Osteoblast (primary cell): ENCODE data around the gene PIK3R5. TPM values are rescaled to one million over a fixed set of nuclear protein-coding genes. Genes with fewer than 3 reads are reported as not detected.
"Not testable (repeated sequence)": the region's sequence is repeated elsewhere in the genome, so short reads cannot be mapped to it uniquely, and the experiment has no call there.

Source experiments
- DNase-seq: peaks from one replicate; pipeline ENCODE4 v3.0.0; 2011; ENCODE audit warnings: low spot score, mixed read lengths; ENCODE audit not compliant: insufficient read length; ENCODE audit errors: missing footprints
- H2AFZ ChIP-seq: 2 replicates; pipeline ENCODE4 v1.6.0; 2011; ENCODE audit warnings: mild to moderate bottlenecking, low read length
- H3K27ac ChIP-seq: 2 replicates; pipeline ENCODE4 v1.5.1; 2011; ENCODE audit warnings: mild to moderate bottlenecking, low read depth, low read length, moderate library complexity
- H3K27me3 ChIP-seq: 2 replicates; pipeline ENCODE4 v1.6.0; 2012; ENCODE audit warnings: mild to moderate bottlenecking, control low read depth, inconsistent platforms, low read length, moderate library complexity; ENCODE audit not compliant: insufficient read depth
- H3K36me3 ChIP-seq: 2 replicates; pipeline ENCODE4 v1.5.1; 2011; ENCODE audit warnings: mild to moderate bottlenecking, low read length, control low read depth, moderate library complexity; ENCODE audit not compliant: insufficient read depth
- H3K4me1 ChIP-seq: 2 replicates; pipeline ENCODE4 v1.5.1; 2011; ENCODE audit warnings: mild to moderate bottlenecking, low read length, control low read depth, moderate library complexity; ENCODE audit not compliant: insufficient read depth
- H3K4me2 ChIP-seq: 2 replicates; pipeline ENCODE4 v1.6.0; 2011; ENCODE audit warnings: mild to moderate bottlenecking, low read length; ENCODE audit not compliant: insufficient read depth
- H3K4me3 ChIP-seq: fragments of 200-600 bp; sonication (generic); 3 replicates; pipeline ENCODE4 v1.5.1; 2012; ENCODE audit warnings: mild to moderate bottlenecking, low read length, inconsistent platforms; ENCODE audit not compliant: insufficient read depth
- H3K79me2 ChIP-seq: 2 replicates; pipeline ENCODE4 v1.6.0; 2012; ENCODE audit warnings: mild to moderate bottlenecking, low read length, control low read depth, inconsistent platforms; ENCODE audit not compliant: insufficient read depth
- H3K9me3 ChIP-seq: 2 replicates; pipeline ENCODE4 v1.5.1; 2011; ENCODE audit warnings: low read depth, low read length, control low read depth
- H4K20me1 ChIP-seq: 2 replicates; pipeline ENCODE4 v1.6.0; 2012; ENCODE audit warnings: mild to moderate bottlenecking, low read length, control low read depth; ENCODE audit not compliant: insufficient read depth
- CTCF ChIP-seq: IDR thresholded peaks from 2 replicates; pipeline ENCODE4 v1.5.1; 2011; ENCODE audit warnings: mild to moderate bottlenecking, low read depth, low read length, moderate library complexity; ENCODE audit errors: extremely low read depth
- total RNA-seq: library from RNA; depleted of rRNA; stranded (reverse); fragments of >200 nt; gene quantifications from 2 replicates; pipeline ENCODE4 v1.2.3, GENCODE V29; 2012

PIK3R5 gene
- total RNA-seq, 1 donor = 0.36 TPM

GRCh38 chr17:8887301-8887700, 78.2 kb downstream of the PIK3R5 start:
- no peak for TF ChIP-seq CTCF
- Histone ChIP-seq H3K27ac (no peak overlapping the region), H3K36me3 (no peaks in the 10 kb centered on the region), H3K79me2 (no peaks in the 10 kb centered on the region), H2AFZ (no peak overlapping the region), H4K20me1 (no peaks in the 10 kb centered on the region), H3K4me2 (no peak overlapping the region), H3K4me1 (no peaks in the 10 kb centered on the region), H3K27me3 (no peaks in the 10 kb centered on the region), H3K9me3 (no peaks in the 10 kb centered on the region), H3K4me3 (no peak overlapping the region)
- DNase-seq = no peak

GRCh38 chr17:8885967-8886684, 79.4 kb downstream of the PIK3R5 start:
- H3K79me2 ChIP-seq = no peaks in the 10 kb centered on the region
- H3K9me3 ChIP-seq = no peaks in the 10 kb centered on the region
- H3K27me3 ChIP-seq = no peaks in the 10 kb centered on the region
- no peak for DNase-seq
- H3K36me3 ChIP-seq = no peaks in the 10 kb centered on the region
- H2AFZ ChIP-seq = no peak overlapping the region
- no peak overlapping the region for H3K27ac ChIP-seq
- no peak for TF ChIP-seq CTCF
- H3K4me1 ChIP-seq = no peaks in the 10 kb centered on the region
- H3K4me2 ChIP-seq = no peak overlapping the region
- H3K4me3 ChIP-seq = no peak overlapping the region
- H4K20me1 ChIP-seq = no peaks in the 10 kb centered on the region

GRCh38 chr17:8885163-8885966, 80.1 kb downstream of the PIK3R5 start:
- peak; percentile 82 for DNase-seq
- H3K4me2 ChIP-seq, H3K79me2 ChIP-seq, H3K4me1 ChIP-seq, H3K36me3 ChIP-seq, H3K27ac ChIP-seq, H3K4me3 ChIP-seq, H3K27me3 ChIP-seq, H2AFZ ChIP-seq, H4K20me1 ChIP-seq, H3K9me3 ChIP-seq: not testable (repeated sequence)

GRCh38 chr17:8884336-8884990, 81.0 kb downstream of the PIK3R5 start:
- no peaks in the 10 kb centered on the region for H3K9me3 ChIP-seq
- no peaks in the 10 kb centered on the region for H3K27me3 ChIP-seq
- H4K20me1 ChIP-seq = no peaks in the 10 kb centered on the region
- no peak overlapping the region for H3K4me3 ChIP-seq
- no peak for TF ChIP-seq CTCF
- no peak for DNase-seq
- H3K36me3 ChIP-seq = no peaks in the 10 kb centered on the region
- H2AFZ ChIP-seq = no peak overlapping the region
- no peak overlapping the region for H3K4me2 ChIP-seq
- no peaks in the 10 kb centered on the region for H3K79me2 ChIP-seq
- no peaks in the 10 kb centered on the region for H3K4me1 ChIP-seq
- no peak overlapping the region for H3K27ac ChIP-seq
